ENCODE results near the gene MTNR1B.

GRCh38 chr11:92946707-92947106 lies 22.7 kb upstream of the MTNR1B start:
- TF ChIP-seq CTCF (IDR thresholded peaks at IDR 0.05), result no peak
- no peak for TF ChIP-seq POLR2A (IDR thresholded peaks at IDR 0.05)

All from gastroesophageal sphincter (tissue), 3 donors.